ENCODE data around the gene CCDC178. TPM values are rescaled to one million over a fixed set of nuclear protein-coding genes. Genes with fewer than 3 reads are reported as not detected.

Gene CCDC178
- total RNA-seq, 2 donors from 2014 or later = 0.22 to 0.29 TPM

DNA sequence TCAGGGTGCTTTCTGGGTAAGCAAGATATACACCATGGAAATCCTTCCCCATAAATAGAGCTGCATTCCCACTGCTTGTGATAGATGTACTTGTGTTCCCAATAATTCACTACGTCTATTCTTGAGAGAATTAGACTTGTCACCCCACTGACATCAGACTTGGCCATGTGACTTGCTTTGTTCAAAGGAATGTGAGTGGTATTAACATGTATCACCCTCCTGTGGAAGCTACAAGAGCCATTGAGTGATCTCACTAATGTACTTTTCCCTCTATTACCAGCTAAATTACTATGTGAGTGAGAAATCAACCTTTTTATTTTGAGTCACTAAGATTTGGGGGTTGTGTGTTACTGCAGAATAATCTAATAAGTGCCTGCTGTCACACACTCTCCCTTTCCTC lies 176.0 kb downstream of the CCDC178 start:
- 57% methylated on average over 1 of the region's 1 CpG; no CpG with 5 or more reads in 1 of the 2 experiments for WGBS, 2 experiments (ENCODE audit: insufficient coverage in 1 of 2, insufficient read length in 1 of 2)
- Mint-ChIP-seq H3K27ac (no peak overlapping the region), H3K4me3 (no peak overlapping the region), H3K9me3 (no peaks in the 10 kb centered on the region), H3K36me3 (ENCODE audit: low read depth) (no peaks in the 10 kb centered on the region), H3K4me1 (peaks cover 10% of the 10 kb centered on the region), H3K27me3 (ENCODE audit: insufficient read depth) (no peaks in the 10 kb centered on the region)
- no peak overlapping the region for H3K4me3 ChIP-seq (ENCODE audit: low read length)
- TF ChIP-seq, protein P1, sequence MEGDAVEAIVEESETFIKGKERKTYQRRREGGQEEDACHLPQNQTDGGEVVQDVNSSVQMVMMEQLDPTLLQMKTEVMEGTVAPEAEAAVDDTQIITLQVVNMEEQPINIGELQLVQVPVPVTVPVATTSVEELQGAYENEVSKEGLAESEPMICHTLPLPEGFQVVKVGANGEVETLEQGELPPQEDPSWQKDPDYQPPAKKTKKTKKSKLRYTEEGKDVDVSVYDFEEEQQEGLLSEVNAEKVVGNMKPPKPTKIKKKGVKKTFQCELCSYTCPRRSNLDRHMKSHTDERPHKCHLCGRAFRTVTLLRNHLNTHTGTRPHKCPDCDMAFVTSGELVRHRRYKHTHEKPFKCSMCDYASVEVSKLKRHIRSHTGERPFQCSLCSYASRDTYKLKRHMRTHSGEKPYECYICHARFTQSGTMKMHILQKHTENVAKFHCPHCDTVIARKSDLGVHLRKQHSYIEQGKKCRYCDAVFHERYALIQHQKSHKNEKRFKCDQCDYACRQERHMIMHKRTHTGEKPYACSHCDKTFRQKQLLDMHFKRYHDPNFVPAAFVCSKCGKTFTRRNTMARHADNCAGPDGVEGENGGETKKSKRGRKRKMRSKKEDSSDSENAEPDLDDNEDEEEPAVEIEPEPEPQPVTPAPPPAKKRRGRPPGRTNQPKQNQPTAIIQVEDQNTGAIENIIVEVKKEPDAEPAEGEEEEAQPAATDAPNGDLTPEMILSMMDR (conservative IDR thresholded peaks at IDR 0.05) = no peak
- DNase-seq = no peak
- H3K36me3 ChIP-seq (ENCODE audit: control insufficient read depth, insufficient read depth, low read length) = no peaks in the 10 kb centered on the region
- H3K27ac ChIP-seq (ENCODE audit: low read depth, low read length) = no peak overlapping the region
- H3K9ac ChIP-seq (ENCODE audit: extremely low read depth, low read length, poor library complexity, severe bottlenecking) = no peak overlapping the region
- H3K27me3 ChIP-seq (ENCODE audit: control insufficient read depth, insufficient read depth, low read length, poor library complexity, severe bottlenecking) = no peaks in the 10 kb centered on the region
- no peaks in the 10 kb centered on the region for H3K9me3 ChIP-seq (ENCODE audit: control insufficient read depth, low read length)
- peaks cover 3% of the 10 kb centered on the region for H3K4me1 ChIP-seq (ENCODE audit: control insufficient read depth, insufficient read depth, low read length)

DNA sequence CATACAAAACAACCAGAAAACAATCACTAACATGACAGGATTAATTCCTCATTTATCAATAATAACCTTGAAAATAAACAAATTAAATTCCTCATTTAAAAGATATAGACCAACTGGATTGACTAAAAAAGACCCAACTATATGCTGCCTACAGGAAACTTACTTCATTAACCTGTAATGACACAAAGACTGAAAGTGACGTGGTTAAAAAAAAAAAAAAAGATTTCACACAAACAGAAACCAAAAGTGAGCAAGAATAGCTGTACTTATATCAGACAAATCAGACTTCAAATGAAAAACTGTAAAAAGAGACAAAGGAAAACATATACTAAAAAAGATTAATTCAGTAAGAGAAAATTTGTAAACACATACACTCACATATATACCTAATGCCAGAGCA lies 201.2 kb downstream of the CCDC178 start:
- H3K27ac ChIP-seq (ENCODE audit: low read depth, low read length) = no peak overlapping the region
- Mint-ChIP-seq H3K4me1 (no peaks in the 10 kb centered on the region), H3K27ac (no peak overlapping the region), H3K9me3 (no peaks in the 10 kb centered on the region), H3K4me3 (no peak overlapping the region), H3K27me3 (ENCODE audit: insufficient read depth) (no peaks in the 10 kb centered on the region), H3K36me3 (ENCODE audit: low read depth) (no peaks in the 10 kb centered on the region)
- H3K36me3 ChIP-seq (ENCODE audit: control insufficient read depth, insufficient read depth, low read length) = no peaks in the 10 kb centered on the region
- DNase-seq = no peak
- H3K4me3 ChIP-seq (ENCODE audit: low read length) = no peak overlapping the region
- no peaks in the 10 kb centered on the region for H3K4me1 ChIP-seq (ENCODE audit: control insufficient read depth, insufficient read depth, low read length)
- H3K9ac ChIP-seq (ENCODE audit: extremely low read depth, low read length, poor library complexity, severe bottlenecking) = no peak overlapping the region
- peaks cover 9% of the 10 kb centered on the region for H3K9me3 ChIP-seq (ENCODE audit: control insufficient read depth, low read length)
- no peaks in the 10 kb centered on the region for H3K27me3 ChIP-seq (ENCODE audit: control insufficient read depth, insufficient read depth, low read length, poor library complexity, severe bottlenecking)
- TF ChIP-seq, protein P1 (conservative IDR thresholded peaks at IDR 0.05) = no peak
- WGBS, 2 experiments (ENCODE audit: insufficient coverage in 1 of 2, insufficient read length in 1 of 2) = 88% methylated on average over 1 of the region's 1 CpG; no CpG with 5 or more reads in 1 of the 2 experiments

- H3K27ac Mint-ChIP-seq = no peak overlapping the region
Observed at GRCh38 chr18:33232318-33232626, 208.2 kb downstream of the CCDC178 start.

More at GRCh38 chr18:33232318-33232626, 208.2 kb downstream of the CCDC178 start:
- no peaks in the 10 kb centered on the region for H3K9me3 ChIP-seq (ENCODE audit: control insufficient read depth, low read length)
- no peaks in the 10 kb centered on the region for H3K36me3 ChIP-seq (ENCODE audit: control insufficient read depth, insufficient read depth, low read length)
- DNase-seq = no peak
- H3K9ac ChIP-seq (ENCODE audit: extremely low read depth, low read length, poor library complexity, severe bottlenecking) = no peak overlapping the region
- H3K27me3 ChIP-seq (ENCODE audit: control insufficient read depth, insufficient read depth, low read length, poor library complexity, severe bottlenecking) = no peaks in the 10 kb centered on the region
- H3K27ac ChIP-seq (ENCODE audit: low read depth, low read length) = no peak overlapping the region
- H3K4me3 ChIP-seq (ENCODE audit: low read length) = no peak overlapping the region
- Mint-ChIP-seq H3K9me3 (no peaks in the 10 kb centered on the region), H3K4me1 (peaks cover 14% of the 10 kb centered on the region), H3K27me3 (ENCODE audit: insufficient read depth) (no peaks in the 10 kb centered on the region), H3K4me3 (no peak overlapping the region), H3K36me3 (ENCODE audit: low read depth) (no peaks in the 10 kb centered on the region)
- TF ChIP-seq, protein P1 (conservative IDR thresholded peaks at IDR 0.05) = no peak
- H3K4me1 ChIP-seq (ENCODE audit: control insufficient read depth, insufficient read depth, low read length) = no peaks in the 10 kb centered on the region

Measured in endodermal cell (in vitro differentiated cells).